NCI-H2196 (cell line): ENCODE results near the gene MYO1F.
"Not testable (repeated sequence)": the region's sequence is repeated elsewhere in the genome, so short reads cannot be mapped to it uniquely, and the experiment has no call there.

Experiments
- DNase-seq: peaks from one replicate; lab custom pipeline; 2025; ENCODE audit not compliant: unreplicated experiment; lab: John Stamatoyannopoulos, UW

The MYO1F gene

DNA sequence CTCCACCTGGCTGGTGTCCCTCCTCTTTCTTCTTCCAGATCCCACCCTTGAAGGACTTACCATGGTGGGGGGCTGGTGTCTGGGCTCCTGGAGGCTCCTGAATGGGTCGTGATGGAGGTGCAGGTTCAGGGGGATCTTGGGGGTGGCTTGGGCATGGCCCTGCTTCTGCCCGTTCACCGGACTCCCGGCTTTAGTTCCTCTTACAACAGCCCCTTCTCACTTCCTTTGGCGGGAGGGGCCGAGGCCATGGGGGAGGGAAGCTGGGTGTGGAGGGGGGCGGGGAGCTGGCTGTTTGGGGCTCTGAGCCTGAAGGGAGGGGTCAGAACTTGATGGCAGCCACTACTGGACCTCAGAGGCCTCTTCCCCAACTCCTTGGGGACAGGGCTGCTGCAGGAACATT lies at the start of gene MYO1F:
TSS of gene MYO1F (minus strand) at position 196 of the 400 bp plus-strand sequence. CDS start at position 63, 133 bp downstream.
- DNase-seq, result no peak

- DNase-seq, result no peak
Measured at GRCh38 chr19:8626842-8627241, 49.6 kb upstream of the MYO1F start.

DNA sequence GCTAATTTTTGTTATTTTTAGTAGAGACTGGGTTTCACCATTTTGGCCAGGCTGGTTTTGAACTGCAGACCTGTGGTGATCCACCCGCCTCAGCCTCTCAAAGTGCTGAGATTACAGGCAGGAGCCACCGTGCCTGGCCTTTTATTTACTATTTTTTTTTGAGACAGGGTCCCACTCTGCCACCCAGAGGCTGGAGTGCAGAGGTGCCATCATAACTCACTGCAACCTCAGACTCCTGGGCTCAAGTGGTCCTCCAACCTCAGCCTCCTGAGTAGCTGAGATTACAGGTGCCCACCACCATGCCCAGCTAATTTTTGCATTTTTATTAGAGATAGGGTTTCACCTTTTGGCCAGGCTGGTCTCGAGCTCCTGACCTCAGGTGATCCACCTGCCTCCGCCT lies 45.6 kb upstream of the MYO1F start:
- DNase-seq, result not testable (repeated sequence)

- DNase-seq, result no peak
Measured at GRCh38 chr19:8618751-8619150, 41.5 kb upstream of the MYO1F start.

GRCh38 chr19:8617984-8618383 lies 40.7 kb upstream of the MYO1F start:
- no peak for DNase-seq

DNA sequence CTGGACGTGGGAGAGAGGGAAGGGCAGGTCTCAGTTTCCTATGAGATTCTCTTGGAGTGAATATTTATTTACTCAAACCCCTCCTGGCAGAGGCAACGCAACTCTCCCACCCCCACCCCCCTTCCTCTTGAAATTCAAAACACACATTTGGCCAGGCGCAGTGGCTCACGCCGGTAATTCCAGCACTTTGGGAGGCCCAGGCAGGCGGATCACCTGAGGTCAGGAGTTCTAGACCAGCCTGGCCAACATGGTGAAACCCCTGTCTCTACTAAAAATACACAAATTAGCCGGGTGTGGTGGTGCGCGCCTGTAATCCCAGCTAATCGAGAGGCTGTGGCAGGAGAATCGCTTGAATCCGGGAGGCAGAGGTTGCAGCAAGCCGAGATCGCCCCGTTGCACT lies 40.1 kb upstream of the MYO1F start:
- not testable (repeated sequence) for DNase-seq

DNA sequence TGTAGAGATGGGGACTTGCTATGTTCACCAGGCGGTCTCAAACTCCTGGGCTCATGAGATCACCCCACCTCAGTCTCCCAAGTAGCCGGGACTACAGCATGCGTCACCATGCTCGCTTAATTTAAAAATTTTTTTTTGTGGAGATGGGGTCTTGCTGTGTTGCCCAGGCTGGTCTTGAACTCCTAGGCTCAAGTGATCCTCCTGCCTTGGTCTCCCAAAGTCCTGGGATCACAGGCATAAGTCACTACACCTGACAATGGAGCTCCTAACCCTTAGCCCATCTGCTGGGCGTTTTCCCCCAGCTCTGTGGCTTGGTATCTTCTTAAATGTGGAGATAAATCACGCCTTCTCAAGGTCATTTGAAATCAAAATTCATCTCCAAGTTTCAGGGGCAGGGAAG lies 39.6 kb upstream of the MYO1F start:
- DNase-seq, result no peak

DNA sequence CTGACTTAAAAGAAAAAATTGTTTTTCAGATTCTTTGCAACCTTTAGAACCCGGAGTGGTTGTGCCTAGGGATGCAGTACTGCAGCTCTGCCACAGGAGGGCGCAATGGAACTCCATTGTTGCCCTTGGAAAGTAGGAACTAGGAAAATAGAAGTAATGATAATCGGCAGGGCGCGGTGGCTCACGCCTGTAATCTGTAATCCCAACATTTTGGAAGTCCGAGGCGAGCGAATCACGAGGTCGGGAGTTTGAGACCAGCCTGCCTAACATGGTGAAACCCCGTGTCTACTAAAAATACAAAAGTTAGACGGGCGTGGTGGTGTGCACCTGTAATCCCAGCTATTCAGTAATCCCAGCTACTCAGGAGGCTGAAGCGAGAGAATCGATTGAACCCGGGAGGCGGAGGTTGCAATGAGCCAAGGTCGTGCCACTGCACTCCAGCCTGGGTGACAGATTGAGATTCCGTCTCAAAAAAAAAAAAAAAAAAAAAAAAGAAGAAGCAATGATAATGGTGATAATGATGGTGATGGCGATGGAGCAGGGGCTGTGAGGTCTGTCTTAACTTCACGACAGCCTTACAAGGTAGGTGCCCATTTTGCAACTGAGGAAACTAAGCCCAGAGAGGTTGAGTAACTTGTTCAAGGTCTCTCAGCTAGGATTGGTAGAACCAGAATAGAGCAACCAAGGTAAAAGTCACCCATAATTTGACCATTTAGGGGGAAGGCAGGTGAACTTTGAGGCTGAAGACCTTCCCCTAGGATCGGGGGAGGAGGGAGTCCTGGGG lies 38.8 kb upstream of the MYO1F start:
- peak; percentile 22 for DNase-seq

- DNase-seq, result no peak
Measured at GRCh38 chr19:8615024-8615423, 37.8 kb upstream of the MYO1F start.

GRCh38 chr19:8614455-8614854 lies 37.2 kb upstream of the MYO1F start:
- DNase-seq, result no peak

DNA sequence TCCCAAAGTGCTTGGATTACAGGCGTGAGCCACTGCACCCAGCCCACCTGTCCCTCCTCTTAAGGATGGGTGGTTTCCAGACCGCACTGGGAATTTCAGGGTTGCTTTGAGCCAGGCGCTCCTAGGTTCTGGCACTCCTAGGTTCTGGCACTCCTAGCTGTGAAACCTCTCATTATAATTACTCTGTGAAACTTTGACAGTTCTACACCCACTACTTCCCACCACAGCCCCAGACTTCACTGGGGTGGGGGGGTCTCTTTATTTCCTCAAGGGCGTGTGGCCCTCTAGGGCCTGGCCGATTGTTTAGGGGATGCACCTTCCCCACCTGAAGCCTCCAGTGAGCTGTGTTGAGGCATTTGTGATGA lies 35.5 kb upstream of the MYO1F start:
- no peak for DNase-seq

GRCh38 chr19:8611877-8612806 lies 34.9 kb upstream of the MYO1F start:
- no peak for DNase-seq

- DNase-seq, result no peak
Measured at GRCh38 chr19:8611391-8611876, 34.2 kb upstream of the MYO1F start.

GRCh38 chr19:8610936-8611300 lies 33.7 kb upstream of the MYO1F start:
- no peak for DNase-seq

DNA sequence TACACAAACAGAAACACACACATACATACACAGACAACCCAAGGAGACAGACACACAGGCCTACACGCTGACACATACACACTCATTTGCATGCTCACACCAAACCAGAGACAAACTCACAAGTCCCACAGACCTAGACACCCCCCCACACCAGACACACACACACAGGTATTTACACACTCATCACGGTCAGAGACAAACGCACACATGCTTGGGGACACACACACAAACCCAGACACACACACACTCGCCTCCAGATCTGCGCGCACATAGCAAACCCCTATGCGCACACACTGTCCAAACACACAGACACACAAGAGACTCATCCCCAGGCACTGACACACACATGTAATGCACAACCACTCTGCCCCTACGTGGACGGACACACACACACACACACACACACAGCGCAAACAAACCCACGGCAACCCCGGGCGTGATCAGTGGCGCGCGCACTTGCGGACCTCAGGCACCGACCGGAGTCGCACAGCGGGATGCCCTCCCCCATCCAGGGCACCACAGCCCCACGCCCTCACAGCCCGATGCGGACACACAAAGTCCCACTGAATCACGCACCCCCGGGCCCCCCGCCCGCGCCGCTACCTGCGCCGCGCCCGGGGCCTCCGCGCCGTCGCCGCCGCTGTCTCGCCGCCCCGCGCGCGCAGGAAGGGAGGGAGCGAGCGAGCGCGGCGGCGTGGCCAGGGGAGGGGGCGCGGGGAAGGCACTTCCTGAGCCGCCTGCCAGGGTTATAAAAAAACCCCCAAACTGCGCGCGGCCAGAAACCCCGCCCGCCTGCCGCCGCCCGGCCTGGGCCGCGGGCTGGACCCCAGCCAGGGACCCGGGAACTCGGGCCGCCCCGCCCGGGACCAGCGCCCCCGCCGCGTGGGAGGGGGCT lies 33.0 kb upstream of the MYO1F start, which contains the start of gene ADAMTS10:
TSS of gene ADAMTS10 (minus strand) at position 675 of the 895 bp plus-strand sequence. CDS start 5,005 bp downstream, outside the sequence.
- DNase-seq, result no peak

DNA sequence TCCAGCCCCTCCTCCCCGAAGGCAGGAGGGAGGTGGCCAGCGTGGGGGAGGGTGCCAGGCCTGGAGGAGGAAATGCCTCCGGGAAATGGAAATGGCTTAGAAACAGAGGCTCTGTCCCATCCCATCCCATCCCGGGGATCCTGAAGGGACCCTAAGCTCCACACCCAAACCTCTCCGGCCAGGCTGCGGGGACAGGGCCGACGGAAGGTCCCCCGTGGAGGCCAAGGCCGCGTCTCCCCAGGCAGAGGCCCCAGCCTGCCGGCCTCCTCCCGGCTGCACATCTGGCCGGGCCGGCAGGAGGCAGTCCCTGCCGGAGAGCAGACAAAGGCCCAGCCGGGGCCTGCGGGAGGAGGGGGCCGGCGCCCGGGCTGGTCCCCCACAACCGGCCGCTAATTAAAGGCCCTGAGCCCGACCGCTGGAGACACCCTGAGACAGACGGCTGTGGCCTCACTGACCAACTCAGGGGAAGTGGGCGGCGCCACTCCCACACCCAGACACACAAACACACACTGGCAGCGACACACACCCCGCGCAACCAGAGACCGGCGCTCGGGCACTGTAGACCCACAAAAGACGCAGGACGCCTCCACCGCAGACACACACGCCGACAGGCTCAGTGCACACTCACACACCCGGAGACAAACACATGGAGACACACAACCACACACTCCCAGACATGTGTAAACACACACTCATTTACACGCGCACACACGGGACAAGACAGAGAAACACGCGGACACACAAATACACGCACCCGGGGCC lies 32.2 kb upstream of the MYO1F start:
- no peak for DNase-seq

GRCh38 chr19:8608941-8609278 lies 31.7 kb upstream of the MYO1F start:
- DNase-seq, result no peak

DNA sequence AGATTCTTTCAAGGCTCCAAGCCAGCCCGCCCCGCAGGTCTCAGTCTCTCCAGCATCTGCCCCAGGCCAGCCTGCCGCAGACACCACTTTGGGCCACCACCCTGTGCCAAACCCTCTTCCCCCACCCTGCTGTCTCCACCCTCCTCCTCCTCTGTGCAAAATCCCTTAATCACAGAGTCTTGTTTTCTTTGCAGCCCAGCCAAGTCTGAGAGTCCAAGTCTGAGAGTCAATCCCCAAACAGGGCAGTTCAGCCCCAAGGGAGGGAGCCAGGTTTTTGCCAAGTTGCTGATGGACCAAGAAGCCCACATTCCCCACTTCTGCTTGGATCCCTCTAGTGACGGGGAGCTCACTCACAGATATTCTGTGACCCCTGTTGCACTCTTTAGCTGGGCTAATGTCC lies 30.1 kb upstream of the MYO1F start:
- DNase-seq, result no peak

- no peak for DNase-seq
Measured at GRCh38 chr19:8605514-8605913, 28.3 kb upstream of the MYO1F start.

GRCh38 chr19:8601796-8602195 lies 24.6 kb upstream of the MYO1F start:
- DNase-seq, result no peak
